NCI-H2029 (cell line): ENCODE data around the gene C16orf95.
"Not testable (repeated sequence)": the region's sequence is repeated elsewhere in the genome, so short reads cannot be mapped to it uniquely, and the experiment has no call there.

Experiments
- DNase-seq: peaks from one replicate; lab custom pipeline; 2025; lab: John Stamatoyannopoulos, UW

C16orf95 gene

DNA sequence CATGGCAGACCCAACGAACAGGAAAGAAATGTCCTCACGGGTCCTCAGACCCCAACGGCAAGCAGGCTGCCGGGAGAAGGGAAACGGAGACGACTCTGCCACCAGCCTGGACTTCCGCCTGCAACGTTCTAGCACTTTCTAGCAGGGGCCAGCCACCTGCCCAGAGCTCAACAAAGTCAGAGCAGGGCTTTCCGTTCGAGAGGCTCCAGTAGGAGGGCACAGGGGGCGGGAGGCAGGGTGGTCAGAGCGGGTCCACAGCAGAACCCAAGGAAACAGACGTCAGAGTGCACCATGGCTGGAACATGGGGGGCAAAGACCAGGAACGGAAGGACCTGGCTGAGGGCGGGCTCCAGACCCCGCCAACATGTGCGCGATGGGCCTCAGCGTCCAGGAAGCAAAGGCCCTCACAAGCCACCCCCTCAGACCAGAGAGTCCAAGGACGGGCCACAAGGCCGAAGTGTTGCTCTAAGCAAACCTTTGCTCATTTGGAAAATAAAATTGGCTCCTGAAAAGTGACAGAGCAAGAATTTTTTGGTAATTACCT lies 29.4 kb upstream of the C16orf95 start:
- no peak for DNase-seq

DNA sequence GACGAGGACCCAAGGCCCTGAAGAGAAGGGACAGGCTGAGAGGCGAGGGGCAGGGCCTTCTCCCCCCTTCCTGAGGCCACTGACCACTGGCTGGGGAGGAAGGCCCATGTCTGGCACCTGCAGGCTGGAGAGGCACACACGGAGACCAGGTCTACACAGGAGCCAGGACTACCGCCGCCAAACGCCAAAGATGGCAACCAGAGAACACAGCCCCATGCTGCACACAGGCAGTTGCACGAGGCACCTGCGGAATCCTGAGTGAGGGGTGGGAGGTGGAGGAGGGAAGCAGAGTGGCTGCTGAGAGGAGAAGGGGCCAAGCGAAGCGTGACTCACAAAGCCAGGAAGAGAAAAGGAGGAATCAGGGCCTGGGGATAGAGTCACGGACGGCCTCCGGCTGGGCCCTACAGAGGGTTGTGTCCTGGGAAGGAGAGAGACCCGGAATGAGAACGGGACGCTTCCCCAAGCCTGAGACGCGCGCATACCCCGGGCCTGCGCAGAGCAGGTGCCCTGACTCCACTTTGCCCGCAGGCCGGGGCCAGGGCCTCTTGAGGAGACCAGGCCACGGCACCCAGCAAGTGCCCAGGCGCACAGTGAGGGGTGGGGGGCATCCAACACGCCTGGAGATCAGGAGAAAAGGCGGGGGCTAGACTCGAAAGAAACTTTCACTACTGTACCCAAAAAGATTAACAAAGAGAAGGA lies 28.7 kb upstream of the C16orf95 start:
- no peak for DNase-seq

DNA sequence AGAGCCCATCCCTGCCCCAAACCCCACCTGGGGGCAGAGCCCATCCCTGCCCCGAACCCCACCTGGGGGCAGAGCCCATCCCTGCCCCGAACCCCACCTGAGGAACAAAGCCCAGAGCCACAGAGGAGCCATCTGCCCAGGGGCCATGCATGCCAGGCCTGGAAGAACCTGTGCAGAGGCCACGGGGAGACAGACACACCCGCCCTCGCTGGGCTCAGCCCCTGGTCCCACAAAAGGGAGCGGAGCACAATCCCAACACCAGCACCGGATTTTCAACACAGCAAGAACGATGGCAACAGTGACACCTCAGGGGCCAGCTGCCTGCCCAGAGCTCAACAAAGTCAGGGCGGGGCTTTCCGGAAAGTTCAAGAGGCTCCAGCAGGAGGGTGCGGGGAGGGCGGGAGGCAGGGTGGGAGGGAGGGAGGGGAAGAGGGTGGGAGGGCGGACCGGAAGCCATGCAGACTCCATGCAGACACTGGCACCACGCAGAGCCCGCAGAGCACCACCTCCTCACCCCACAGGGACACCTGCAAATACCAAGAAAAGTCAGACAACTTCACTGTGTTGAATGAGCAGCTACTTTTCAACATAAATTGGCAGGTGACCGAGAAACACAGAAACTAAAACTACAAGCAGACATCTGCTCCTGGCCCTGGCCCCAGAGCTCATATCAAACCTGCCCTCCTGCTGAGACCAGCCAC lies 27.9 kb upstream of the C16orf95 start:
- no peak for DNase-seq

GRCh38 chr16:87344165-87344930 lies 27.2 kb upstream of the C16orf95 start:
- no peak for DNase-seq

- no peak for DNase-seq
Observed at GRCh38 chr16:87343753-87344050, 26.5 kb upstream of the C16orf95 start.

- DNase-seq, result no peak
Observed at GRCh38 chr16:87342978-87343752, 26.0 kb upstream of the C16orf95 start.

DNA sequence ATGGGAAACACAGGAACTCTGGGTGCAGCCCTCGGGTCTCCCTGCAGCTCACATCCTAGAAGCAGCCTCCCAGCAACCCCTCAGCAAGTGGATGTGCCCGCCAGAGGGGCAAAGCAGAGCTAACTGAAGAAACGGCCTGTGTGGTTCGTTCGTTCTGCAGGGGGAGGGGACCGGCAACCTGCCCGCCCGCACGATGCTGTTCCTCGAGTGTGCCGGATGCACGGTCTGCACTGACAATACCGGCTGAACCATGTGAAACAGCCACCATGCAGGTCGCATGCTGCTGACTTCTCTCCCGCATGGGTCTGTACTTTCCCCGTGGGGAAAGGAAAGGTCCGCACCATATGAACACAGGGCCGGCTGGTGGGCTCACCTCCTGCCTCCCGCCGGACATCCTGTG lies 25.3 kb upstream of the C16orf95 start:
- DNase-seq, result no peak

GRCh38 chr16:87340198-87340597 lies 23.0 kb upstream of the C16orf95 start:
- no peak for DNase-seq

GRCh38 chr16:87339724-87340105 lies 22.5 kb upstream of the C16orf95 start:
- not testable (repeated sequence) for DNase-seq

DNA sequence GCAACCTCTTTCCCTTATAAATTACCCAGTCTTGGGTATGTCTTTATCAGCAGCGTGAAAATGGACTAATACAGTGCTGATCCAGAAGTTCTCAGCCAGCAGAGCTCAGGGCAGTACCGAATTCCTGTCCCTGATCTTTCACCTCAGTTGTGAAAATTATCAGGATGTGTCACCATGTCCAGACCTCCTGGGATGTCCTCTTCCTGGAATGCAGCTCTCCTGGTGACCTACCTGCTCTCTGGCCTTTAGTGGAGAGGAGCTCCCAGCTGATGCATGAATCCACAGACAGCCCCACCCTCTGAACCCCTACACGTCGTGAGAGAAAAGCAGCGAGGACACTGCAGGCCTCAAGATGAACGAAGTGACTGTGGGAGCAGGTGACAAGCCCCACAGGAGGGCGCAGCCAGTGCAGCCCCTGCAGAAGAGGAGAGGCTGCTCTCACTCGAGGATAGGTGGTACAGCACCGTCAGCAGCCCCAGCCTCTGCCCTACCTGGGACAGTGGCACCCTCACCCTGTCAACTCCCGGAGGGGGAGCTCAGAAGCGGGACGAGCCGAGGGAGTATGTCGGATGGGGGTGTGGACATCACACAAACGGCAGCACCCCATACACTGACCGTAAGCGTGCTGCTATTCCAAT lies 22.0 kb upstream of the C16orf95 start:
- DNase-seq, result no peak

DNA sequence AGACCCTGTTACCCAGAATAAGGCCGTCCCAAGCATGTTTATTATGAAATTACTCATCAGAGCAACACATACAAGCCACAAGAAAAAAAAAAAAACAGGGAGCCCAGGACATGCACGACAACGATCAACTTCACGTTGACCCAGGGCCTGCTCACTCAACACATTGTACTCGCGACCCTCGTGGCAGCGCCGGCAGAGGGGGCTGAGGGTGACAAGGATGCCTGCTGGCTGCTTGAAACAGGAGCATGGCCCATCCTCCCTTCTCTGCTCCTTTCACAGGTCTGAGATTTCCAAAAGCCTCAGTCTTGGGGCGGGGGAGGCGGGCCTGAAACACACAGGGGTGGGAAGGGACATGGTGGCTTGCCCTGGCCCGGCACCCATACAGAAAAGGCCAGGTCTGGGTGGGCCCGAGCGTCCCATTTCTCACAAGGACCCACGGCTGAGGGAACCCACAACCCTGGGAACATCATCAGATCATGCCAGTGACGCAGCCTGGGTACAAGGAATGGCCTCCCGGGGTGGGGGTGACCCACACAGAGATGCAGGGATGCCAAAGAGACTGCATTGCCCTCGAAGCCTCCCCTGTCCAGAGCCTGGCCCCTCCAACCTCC lies 21.1 kb upstream of the C16orf95 start:
- no peak for DNase-seq

DNA sequence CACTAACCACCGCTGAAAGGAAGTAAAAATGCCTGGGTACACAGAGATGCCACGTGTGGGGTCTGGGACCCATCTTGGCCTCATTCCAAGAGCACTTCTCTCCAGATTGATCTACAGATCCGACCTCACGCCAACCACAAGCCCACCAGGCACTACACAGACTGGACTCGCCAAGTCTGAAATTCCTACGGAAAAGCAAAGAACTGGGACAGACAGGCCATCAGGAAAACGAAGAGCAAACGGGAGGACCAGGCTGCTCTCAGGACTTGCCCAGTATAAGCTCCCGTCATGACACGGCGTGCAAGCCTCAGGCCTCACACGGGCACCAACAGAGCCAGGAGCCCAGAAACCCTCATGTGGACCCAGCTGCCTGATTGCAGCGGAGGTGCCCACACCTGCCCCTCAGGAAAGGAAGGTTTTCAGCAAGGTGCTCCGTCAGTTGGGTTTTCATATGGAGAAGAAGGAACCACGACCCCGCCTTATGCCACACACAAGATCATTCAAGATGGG lies 20.1 kb upstream of the C16orf95 start:
- no peak for DNase-seq

- DNase-seq, result no peak
Observed at GRCh38 chr16:87336434-87337240, 19.4 kb upstream of the C16orf95 start.

- DNase-seq, result no peak
Observed at GRCh38 chr16:87335625-87336433, 18.6 kb upstream of the C16orf95 start.

DNA sequence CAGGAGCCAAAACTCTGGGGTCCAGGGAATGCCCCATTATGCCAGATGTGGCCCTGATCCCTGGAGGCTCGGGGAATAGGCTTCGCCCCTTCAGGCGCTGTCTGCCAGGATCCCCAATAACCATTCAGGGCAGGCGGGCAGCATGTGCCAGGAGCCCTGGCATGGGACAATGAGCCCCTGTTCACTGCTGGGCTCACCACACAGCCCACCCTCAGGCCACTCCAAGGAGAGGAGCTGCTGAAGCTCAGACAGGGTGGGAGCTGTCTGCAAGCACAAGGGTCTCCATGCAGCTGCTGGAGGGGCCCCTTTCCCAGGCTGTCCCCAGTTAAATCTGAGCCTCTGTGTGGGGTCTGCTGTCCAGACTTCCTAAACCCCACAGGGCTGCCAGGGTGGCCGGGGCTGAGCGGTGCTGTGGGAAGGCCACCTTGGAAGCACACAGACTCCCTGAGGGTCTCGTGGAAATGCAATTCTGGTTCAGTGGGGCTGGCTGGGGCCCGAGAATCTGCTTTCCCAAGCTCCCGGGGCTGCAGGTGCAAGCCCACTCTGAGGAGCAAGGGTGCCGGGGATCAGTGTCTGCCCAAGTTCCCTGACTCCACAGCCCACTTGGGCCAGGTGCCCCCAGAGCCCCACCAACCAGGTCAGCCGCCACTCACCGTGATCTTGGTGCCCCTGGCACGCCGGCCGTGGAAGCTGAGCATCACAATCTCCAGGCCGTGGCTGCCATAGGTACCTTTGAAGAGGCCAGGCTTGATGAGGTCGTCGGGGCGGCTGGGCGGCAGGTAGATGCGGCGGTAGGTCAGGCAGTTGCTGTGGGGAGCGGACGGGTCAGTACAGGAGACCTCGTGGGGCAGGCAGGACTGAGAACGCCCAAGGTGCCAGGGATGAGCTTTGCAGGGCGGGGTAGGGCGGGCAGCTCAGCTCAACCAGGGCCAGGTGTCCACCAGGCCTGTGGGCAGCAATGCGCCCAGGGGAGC lies 17.7 kb upstream of the C16orf95 start:
- DNase-seq, result no peak

- DNase-seq, result no peak
Observed at GRCh38 chr16:87333581-87334331, 16.6 kb upstream of the C16orf95 start.

DNA sequence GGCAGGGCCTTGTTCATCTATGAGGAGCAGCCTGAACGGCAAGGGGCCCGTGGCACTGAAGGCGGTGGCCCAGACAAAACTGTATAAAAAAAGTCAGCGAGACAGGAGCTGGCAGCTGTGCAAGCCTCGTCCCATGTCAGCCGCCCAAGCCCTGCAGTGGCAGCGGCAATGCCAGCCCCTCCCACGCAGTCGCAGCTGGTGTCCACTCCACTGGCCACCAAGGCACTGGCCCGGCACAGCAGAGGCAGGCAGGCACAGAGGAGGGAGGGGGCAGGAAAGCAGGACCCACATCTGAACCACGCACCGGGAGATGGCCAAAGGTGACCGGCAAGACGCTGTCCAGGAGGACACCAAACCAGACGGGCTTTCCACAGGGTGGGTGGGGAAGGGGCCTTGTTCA lies 15.9 kb upstream of the C16orf95 start:
- DNase-seq, result no peak
